ENCODE data around the gene KCNE3.
"Not testable (repeated sequence)": the region's sequence is repeated elsewhere in the genome, so short reads cannot be mapped to it uniquely, and the experiment has no call there.

KCNE3 gene

DNA sequence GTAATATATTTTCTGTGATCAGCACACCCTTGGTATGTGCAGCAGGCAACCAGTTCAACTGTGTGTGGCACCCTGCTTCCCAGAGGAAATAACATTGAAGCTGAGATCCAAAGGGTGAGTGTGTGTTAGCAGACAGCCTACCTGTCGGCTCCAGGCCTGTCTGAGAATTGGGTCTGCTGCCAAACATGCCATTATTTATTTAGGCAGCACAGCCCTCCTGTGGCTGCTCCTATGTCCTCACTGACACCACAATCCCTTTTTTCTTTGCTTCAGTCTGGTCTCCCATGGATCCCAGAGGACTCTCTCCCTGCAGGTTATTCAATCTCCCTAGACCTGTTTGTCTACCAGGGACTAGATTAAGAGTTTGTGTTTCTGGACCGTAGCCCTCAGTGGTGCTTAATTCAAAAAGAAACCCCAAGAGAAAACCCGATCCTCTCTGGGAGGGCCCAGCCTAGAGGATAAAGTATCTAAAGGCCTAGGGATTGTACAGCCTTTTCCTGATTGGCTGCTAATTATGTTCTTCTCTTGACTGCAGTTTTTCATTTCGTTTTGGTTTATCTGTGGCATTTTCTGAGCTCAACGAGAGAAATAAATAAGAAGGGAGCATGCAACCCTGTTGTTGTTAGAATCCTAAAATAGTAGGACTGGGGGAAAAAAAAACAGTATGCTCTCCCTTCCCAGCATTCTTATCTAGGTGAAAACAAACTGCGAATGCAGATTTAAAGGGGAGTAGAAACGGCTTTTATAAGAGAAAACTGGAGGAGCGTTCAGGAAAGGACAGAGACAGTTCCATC, 24.1 kb downstream of the KCNE3 start:
- DNase-seq (ENCODE audit: low spot score), result no peak

DNA sequence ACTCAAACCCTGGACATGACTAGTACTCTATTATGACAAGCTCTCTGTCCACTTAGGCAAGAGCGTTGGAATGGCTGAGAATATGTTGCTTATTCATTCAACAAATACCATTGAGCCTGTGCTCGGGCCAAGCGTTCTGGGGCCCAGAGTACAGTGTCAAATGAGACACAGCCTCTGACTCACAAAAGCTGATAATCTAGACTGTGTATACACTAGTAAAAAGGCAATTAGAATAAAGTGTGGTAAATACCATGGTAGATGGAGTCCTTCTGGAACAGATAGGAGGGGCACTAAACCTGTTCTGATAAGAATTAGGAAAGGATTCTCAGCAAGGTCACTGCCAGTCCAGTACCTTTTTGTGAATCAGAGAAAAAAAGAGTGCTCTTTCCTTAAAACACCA, 24.7 kb downstream of the KCNE3 start:
- no peak for DNase-seq (ENCODE audit: low spot score)

DNA sequence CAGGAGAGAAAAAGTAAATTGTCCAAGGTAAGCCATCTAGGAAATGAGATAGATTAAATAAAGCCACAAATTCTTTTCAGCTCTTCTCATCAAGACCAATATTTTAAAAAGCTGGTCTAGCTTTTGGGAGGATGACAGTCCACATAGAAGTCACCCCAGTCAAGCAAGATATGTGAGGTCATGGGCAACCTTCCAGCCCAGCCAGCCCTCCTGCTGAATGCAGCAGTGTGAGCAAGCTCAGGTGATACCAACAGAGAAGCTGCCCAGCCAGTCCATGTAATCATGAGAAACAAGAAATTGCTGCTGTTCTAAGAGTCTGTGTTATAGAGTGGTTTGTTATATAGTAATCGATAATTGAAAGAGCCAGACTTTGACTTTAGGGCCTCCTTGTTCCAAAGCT, 28.7 kb downstream of the KCNE3 start:
- no peak for DNase-seq (ENCODE audit: low spot score)

DNA sequence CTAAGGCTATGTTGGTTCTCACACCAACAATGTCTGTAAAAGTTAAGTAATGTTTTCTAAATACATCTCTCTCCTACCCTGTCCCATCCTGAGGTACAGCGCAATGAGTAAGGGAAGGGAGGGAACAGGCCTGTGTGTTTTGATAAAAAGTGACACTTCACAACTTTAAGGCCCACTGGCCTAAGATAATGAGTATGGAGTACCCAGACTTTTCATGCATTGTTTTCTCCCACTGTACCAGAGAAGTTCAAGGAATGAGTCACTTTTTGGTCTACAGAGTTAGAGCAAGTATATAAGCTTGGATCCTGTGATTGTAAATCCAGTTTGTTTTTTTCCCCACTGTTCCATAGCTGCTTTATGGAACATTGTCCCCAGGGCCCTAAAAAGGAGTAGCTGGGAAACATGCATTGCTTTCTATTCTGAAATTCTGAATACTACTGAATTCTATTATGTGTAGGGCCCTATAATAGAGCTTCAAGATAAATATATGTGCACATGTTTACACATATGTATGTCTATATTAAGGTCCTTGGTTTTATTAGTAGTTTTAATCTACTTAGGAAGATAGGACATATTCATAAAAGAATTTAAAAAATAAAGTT, 29.8 kb downstream of the KCNE3 start:
- no peak for DNase-seq (ENCODE audit: low spot score)

DNA sequence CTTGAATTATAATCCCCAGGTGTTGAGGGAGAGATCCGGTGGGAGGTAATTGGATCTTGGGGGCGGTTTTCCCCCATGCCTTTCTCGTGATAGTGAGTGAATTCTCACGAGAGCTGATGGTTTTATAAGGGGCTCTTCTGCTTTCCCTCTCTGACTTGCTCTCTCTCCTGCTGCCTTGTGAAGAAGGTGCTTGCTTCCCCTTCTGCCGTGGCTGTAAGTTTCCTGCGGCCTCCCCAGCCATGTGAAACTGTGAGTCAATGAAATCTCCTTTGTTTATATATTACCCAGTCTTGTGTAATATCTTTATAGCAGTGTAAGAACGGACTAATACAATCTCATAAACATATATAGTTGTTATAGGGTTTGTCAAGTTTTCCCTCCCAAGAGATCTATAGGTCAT, 32.8 kb downstream of the KCNE3 start:
- no peak for DNase-seq (ENCODE audit: low spot score)

DNA sequence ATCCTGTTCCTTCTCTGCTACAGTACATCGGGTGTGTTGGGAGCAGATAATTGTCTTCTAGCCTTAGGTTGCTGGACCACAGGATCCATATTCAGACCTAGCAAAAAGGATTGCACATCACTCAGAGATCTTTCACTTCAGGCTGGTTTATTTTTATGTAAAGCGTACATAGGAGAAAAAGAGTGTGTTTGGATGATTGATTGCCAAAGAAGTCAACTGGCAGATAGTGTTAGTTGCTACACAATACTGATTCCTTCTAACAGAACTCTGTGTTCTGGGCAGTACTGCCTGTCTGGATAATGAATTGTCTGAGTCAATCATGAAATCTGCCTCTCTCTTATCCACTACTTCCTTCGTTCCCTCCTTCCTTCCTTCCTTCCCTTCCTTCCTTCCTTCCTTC, 38.1 kb downstream of the KCNE3 start:
- DNase-seq (ENCODE audit: low spot score), result no peak

DNA sequence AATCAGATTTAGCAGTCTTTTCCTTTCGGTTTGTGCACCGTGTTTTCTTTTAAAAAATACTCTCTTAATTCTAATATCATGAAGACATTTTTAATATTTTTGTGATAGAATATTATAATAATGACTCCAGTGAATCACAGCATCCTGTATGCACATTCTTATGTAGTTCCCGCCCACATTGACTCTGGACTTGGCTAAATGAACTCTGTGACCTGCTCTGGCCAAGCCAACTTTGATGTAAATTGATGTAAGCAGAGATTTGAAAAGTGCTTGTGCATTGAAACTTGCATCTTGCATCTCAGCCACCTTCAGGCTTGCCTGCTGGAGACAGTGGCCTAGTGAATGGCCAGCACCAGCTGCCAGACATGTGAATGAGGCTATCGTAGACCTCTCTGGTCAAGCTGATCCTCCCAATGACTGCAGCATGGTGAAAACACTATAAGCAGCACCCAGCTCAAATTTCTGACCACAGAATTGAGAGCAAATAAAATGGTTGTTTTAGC, 39.9 kb downstream of the KCNE3 start:
- no peak for DNase-seq (ENCODE audit: low spot score)

DNA sequence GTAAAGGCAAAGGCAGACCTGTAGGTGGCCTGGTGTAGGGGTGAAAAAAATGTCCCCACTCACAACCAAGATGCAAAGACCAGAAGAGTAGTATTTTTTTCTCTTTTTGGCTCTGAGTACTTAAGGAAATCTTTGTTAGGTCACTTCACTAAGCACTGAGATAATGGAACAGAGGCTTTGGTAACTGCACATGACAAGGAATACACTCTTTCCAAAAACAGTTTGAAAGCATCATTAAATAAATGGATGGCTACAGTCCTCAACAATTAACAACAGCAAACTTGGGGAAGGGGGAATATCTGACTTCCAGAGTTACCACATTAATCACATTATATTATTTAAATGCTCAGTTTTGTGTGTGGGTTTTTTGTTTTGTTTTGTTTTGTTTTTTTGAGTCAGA, 42.2 kb downstream of the KCNE3 start:
- no peak for DNase-seq (ENCODE audit: low spot score)

DNA sequence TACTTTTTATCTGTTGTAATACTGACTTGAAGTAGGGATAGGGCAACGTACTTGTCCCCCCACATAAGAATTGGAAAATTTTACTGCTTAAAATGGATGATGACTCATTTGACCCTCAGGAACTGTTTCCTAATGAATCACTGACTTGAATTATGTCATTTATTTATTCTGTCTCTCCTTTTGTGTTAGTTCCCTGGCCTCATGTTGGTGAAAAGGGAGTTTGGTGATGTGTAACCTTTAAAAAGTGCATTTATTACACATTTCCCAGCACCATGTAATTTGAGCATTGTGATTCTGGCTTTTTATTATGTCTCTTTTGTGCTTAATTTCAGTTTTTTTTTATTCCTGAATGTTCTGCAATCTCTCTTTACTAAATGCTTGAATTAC, 48.8 kb downstream of the KCNE3 start:
- no peak for DNase-seq (ENCODE audit: low spot score)

DNA sequence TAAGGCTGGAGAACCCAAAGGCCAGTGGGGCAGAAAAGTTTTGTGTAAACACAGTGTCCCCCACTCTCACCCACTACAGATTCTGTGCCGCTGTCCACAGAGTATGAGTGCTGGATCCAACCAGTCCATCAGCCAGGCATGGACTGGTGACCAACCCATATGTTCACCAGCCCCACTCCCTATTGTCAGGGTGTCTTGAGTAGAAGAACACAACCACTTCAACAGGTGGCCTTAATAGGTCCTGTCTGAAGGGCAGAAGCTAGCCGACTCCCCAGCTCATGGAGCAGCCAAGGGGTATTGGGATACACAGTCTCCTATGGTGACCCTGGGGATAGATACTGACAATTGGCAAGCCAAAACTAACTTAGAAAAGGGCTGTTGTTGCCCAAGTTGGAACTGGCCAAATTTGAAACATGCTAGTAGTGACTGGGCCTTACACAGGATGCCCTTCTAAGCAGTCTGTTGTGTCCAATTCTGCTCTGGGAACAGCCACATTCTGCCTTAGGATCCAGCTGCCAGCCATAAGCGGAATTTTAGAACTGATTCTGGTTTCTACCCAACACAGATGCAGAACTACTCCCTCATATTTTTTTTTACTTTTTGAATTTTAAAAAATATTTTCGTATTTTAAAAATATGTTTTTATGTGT, 49.4 kb downstream of the KCNE3 start:
- DNase-seq (ENCODE audit: low spot score), result no peak

DNA sequence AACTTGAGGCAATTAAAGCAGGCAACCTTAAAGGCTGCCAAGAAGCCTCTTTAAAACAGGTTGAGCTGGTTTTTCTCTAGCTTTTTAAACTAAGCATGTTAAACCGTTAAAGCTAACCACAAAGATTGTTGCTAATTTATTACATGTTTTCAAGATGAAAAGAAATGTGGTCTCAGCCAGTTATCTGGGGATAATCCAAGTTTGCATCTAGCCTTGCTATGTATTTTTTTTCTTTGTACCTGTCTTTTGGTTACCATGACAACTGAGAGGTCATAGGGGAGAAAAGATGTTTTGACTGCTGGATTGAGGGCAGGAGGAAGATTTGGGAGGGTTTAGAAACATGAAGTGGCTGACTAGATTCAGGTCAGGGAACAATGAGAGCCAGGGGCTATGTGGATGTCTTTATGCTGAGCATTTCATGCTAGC, 50.0 kb downstream of the KCNE3 start:
- DNase-seq (ENCODE audit: low spot score), result no peak

DNA sequence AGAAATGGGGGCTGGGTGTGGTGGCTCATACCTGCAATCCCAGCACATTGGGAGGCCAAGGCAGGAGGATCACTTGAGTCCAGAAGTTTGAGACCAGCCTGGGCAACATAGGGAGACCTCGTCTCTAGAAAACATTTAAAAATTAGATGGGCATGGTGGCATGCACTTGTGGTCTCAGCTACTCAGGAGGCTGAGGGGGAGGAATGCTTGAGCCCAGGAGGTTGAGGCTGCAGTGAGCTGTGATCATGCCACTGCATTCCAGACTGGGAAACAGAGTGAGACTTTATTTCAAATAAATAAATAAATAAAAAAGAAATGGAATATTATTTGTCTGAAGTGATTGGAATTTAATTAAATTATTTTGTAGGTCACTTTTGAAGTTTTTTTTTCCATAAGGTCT, 50.4 kb downstream of the KCNE3 start:
- not testable (repeated sequence) for DNase-seq (ENCODE audit: low spot score)

DNA sequence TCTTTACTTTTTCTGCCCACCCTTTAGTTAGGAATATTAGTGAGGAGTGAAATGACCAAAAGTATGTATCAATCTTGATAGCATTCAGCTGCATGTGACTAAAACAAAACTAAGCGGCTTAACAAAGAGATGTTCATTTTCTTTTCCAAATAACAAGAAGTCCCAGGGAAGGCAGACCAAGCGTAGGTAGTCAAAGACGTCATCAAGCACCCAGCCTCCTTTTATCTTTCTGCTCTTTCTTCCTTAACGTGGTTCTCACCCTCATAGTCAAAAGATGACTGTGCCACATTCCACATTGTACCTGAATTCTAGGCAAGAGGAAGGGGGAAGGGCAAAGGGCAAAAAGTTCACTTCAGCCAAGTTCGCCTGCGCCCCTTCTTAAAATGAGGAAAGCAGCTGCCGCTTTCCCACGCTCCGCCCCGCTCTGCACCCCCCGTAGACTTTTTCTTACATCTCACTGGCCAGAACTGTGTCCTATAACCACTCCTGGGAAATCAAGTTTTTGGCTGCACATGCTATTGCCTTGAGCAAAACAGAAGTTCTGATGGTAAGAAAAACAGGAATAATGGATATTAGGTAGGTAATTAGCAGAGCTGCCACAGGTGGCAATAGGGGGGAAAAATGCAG, 54.5 kb downstream of the KCNE3 start:
- DNase-seq (ENCODE audit: low spot score), result no peak

DNA sequence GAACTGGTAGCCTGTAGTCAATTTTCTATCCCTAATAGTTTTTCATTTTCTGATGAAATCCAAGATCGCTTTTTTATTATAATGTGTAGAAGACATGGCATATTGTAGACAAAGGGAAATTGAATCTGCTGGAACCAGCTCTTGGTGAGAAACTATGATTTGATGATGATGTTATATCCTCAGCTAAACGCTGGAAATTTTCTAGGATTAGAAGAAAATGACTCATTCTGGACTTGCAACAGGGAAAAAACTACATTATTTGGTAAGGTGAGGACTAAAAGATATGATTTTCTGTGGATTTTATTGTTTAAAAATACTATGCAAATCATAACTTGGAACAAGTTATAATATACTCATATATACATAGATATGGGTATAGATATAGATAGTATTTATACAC, 55.0 kb downstream of the KCNE3 start:
- no peak for DNase-seq (ENCODE audit: low spot score)

DNA sequence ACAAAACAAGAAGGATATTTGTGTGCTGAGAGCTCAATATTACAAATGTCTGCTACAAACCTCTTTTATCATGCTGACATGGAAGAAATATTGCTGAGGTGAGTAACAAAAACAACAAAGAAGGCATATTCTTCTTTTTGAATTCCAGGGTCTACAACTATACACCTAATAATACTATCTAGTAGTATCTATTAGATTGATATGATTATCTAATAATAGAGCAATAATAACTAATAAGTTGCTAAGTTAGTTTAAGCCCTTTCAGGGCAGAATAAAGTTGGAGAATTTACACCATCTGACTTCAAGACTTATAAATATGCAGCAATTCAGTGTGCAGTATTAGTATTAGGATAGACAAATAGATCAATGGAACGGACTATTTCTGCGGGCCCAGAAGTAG, 57.7 kb downstream of the KCNE3 start:
- no peak for DNase-seq (ENCODE audit: low spot score)

Data from CD4-positive, alpha-beta T cell treated with Interleukin-6 at 100 ng/mL for 8 hours (primary cell).